HG02973 (cell line): ENCODE data around the gene PSRC1.
"Not testable (repeated sequence)": the region's sequence is repeated elsewhere in the genome, so short reads cannot be mapped to it uniquely, and the experiment has no call there.

ENCODE experiments used
- ATAC-seq: cut with Tn5 transposase; IDR thresholded peaks from one replicate; pipeline ENCODE4 v1.9.1; 2021; ENCODE audit warnings: moderate library complexity; ENCODE audit not compliant: unreplicated experiment

PSRC1 gene

DNA sequence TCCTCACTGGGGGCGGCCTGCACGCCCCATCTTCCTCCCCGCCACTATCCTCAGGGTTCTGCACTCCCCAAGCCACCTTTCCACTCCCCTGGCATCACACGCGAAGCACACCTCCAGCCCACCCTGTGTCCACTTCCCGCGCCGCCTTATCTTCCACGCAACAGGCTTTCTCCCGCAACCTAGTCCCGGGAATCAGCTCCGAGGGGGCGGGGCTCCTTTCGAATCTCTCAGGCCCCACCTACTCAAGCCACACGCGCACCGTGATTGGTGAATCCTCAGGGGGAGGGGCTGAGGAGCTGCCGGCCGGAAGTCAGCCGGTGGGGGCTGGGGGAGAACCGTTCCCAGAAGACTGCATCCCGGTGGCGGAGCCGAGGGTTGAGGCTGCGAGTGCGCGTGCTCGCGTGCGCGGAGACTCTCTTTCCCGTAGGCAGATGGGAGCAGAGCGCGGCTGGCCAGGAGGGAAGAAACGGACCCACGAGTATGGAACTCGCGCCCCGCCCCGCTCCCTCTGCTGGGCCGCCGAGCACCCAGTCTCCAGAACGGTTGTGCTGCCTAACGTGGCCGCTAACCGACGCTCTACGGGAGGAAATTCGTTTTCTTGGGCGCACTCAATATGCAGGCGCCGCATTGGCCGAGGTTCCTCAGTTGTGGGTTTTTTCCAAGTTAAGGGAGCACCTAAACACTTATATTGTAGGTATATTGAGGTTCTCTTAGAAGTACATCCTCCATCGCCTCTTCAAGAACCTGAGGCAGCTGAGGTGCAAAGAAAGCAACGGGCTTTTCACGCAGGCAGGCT, at the start of gene PSRC1:
Gene PSRC1, minus strand, starts transcription at position 194 of the 796 bp plus-strand sequence.
- ATAC-seq = peak; percentile 89

DNA sequence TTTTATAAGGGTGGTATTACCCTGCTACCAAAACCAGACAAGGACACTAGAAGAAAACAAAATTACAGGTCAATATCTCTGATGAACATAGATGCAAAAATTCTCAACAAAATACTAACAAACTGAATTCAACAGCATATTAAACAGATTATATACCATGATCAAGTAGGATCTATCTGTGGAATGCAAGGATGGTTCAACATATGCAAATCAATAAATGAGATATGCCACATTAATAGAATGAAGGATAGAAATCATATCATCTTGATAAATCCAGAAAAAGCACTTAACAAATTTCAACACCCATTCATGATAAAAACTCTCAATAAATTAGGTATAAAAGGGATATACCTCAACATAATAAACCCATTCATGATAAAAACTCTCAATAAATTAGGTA, 48.2 kb upstream of the PSRC1 start:
- no peak for ATAC-seq

DNA sequence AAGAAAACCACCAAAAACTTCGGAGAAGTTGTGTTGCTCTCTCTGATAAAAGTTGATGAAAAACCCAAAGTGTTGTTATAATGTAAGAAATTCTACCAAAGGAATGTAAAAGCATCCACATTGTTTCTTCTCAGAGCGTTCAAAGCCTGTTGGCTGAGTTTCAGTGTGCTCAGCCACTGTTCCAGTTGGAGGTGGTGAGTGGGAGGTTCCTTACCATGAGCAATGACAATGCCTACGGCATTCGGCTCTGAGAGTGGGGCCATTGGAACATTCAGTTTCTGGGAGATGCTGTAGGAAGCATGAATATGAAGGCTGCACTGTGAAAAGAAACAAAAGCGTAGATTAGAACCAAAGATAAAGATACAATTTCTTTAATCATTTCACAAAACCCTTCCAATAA, 44.3 kb upstream of the PSRC1 start:
- ATAC-seq = no peak

DNA sequence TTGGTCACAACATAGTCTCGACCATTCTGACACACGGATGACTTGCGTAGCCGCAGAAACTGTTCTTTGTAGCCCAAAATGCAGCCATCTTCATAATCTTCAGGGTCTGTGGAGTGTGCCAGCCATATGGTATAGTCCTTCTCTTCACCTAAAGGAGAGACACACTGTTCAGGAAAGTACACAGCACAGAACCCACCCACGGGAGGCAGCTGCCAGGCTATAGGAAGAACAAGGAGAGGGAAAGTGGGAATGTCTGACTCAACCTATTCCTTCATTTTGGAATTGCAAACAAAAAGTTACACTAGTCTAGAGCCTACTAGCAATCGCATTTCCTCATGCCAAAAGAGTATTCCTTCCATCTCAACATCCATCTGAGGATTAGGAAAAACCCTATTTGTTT, 40.0 kb upstream of the PSRC1 start:
- no peak for ATAC-seq

DNA sequence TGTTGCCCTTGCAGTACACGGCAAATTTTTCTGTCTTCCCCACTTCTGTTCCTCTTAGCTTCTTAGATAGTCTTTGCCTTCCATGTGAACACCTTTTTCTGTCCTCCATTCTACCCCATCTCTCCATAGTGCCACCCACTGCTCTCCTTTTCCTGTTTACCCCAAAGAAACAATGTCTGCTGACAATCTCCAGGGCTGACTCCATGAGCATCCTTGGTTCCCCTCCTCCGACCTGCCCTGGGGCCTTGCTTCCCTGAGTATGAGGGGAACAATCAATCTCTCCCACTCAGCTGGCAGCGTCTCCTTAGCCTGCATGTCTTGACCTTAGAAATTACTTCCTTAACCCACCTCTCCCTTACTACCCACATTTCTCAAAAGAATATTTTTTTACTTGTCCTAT, 36.2 kb upstream of the PSRC1 start:
- ATAC-seq = no peak

DNA sequence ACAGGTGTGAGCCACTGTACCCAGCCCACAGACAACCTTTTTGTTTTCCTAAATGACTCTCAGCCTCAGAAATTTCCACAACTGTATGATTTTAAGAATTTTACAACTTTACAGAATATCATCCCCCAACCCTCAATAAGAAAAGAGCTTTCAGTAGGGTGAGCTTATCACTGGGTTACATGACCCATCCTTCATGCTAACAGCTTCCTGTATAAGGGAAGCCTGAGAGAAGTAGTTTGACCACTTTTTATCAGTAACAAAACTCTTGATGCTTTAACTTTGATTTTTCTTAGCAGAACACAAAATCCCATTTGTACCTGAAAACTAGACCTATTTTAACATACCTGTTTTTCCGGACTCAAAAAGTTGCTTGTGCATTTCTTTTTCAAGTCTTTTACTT, 33.6 kb upstream of the PSRC1 start:
- ATAC-seq = no peak

DNA sequence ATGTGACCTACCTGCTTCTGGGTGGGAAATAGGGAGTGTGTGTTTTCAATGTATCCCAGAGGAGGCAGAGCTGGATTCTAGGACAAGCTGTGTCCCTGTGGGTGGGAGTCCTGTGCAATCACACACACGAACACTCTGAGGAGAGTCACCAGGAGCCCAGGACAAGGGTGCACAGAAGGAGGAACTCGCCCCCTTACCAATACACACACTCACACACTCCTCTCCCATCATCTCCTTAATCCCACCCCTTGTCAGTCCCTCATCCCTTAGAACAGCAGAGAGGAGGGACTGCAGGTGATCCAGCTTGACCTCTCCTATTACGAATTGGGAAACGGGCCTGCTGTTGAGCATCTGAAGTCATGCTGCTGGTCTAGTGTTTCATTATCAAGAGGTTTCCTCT, 32.3 kb upstream of the PSRC1 start:
- ATAC-seq = no peak

DNA sequence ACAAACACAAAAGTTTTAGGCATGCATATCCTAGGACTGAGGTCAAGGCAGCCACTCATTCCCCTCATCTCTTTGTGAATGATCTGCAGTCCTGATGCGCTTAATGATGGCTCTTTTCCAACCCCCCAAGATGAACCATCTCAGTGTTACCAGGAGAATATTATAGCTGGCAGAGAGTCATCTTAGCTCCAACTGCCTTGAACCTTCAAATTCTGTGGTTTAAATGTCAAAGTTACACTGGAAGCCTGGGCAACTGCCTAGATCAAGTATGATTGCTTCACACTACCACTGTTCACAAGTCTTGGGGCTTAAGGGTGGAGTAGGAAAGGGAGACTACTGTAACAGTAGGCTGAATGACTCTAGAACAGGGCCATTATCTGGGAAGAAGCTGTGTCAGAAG, 31.9 kb upstream of the PSRC1 start:
- ATAC-seq = no peak

DNA sequence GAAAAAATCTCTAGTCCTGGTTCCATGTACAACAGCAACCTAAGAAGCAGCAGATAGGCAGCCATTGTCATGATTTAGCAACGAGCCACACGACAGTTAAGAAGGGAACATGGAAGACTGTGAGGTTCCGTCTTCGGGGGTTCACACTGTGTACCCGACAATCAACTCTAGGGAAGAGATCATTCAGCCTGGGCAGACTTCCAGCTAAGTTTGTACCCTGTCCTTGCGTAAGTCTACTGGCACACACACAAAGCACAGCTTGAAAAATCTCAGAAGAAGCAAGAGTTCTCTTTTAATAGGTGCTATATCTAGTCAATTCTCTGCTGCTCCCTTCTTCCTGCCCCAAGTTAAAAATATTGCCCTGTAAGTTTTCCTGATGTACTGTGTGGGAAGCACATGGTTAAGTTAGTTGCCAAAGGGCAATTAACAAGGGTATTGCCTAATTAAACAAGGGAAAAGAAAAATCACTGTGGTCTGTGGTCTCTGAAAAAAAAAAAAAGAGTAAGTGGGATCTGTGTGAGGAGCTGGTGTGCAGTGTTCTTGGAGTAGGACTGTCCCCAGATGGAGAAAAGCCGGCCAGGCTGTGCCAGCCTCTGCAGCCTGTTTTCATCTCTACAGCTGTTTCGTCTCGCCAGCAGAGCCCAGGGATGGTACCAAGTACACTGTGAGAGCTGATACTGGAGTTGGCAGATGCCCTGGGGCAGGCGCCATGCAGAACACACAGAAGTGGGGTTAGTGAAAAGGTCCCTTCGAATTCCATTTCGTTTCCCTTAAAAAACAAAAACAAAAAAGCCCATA, 30.2 kb upstream of the PSRC1 start:
- ATAC-seq = no peak

DNA sequence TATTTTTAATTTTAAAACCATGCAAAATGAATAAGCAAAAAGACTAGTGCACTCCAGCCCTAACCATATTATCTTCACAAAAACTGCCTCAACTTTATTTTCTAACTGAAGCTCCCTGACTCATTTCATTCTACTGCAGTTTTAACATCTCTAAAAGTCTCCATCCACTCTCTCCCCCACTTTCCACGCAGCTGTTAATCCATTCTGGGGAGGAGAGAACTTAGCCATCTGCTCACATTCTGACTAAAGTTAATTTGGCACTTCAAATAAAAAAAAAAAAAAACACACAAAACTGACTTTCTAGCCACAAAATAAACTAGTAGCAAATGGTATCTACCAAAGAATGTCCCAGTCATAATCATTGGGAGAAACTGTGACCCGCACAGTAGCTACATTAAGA, 29.3 kb upstream of the PSRC1 start:
- ATAC-seq = no peak

DNA sequence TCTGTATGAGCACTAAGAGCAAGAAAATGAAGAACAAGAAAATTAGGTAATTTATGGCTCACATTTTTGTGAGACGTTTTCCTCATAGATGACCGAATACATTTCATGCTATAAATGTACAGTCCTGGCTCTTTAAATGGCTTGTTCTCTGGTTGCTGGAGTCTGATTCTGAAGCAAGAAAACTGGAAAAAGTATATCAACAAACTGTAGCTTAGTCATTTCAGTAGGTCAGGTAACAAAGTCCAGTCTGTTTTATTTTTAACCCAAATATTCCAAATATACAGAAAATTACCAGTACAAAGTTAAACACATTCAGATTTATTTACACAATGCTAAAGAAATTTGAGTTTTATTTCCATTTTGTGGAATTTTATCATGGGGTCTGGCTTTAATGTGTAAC, 26.4 kb upstream of the PSRC1 start:
- ATAC-seq = no peak

DNA sequence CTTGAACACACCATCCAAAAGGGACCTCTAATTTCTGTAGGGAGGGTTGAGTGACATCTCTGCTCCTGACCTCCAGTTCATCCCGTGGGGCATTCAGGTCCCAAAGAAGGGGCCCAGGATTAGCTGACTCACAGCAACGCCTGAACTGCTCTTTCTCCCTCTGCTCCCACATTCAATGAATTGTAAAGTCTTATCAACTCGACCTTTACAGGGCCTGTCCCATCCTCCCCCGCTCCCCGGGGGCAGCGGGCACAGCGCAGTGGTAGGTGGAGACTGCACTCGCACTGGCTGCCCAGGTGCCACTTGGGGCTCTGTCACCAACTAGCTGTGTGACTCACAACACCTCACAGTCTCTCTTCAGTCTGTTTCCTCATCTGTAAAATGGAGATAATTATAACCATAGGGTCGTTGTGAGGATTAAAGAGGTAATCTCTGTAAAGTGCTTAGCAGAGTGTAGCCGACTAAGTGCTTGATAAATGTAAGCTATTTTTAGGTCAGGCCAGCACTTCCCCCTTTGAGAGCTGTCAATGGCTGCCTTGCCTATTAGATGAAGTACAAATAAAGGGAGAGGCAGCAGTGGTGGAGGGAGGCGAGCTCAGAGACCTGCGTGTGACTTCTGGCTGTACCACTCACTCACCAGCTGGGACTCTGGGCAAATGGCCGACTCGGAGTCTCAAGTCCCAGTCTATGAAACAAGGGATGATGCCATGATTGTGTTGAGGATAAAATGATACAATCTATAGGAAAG, 24.5 kb upstream of the PSRC1 start:
- no peak for ATAC-seq

DNA sequence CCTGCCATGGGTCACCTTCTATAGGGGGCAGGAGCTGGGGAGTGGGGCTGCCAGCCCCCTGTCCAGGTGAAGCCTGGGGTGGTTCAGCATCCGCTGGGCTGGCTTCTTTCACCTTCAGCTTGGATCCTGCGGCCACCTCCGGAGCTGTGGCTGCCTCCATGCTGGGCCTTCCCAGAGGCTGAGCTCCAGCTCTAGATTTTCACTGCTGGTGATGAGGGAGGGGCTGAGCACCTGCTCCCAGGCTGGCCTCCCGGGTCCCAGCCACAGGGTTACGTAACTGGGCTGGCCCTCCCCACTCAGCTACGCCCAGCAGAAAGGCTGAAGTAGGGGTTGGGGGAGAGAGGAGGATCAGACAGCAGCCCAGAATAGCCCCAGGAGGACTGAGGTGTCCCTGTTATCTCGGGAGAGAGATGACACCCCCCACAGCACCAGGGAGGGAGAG, 23.9 kb upstream of the PSRC1 start, which contains the start of gene MYBPHL:
Gene MYBPHL, minus strand, starts transcription at position 180 of the 442 bp plus-strand sequence. Its CDS starts 20 bp downstream, at position 160.
- ATAC-seq = no peak

DNA sequence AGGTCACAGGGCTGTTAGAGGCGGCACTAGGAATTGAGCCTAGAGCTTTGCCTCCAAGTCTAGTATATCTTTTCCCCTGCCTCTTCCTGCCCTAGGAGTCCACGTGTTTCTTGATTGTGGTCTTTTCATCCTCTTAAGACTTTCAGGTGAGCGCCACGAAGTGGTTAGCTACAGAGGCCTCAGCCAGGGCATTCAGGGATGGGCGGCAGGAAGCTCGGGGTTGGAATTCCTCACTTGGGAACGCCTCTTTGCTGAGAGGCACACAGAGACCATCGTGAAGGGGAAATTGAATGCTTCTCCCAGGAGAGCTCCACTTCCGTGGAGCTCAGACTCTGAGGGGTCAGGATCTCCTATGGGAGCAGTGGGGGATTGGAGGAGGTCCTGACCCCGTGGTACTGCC, 23.0 kb upstream of the PSRC1 start:
- ATAC-seq = not testable (repeated sequence)

DNA sequence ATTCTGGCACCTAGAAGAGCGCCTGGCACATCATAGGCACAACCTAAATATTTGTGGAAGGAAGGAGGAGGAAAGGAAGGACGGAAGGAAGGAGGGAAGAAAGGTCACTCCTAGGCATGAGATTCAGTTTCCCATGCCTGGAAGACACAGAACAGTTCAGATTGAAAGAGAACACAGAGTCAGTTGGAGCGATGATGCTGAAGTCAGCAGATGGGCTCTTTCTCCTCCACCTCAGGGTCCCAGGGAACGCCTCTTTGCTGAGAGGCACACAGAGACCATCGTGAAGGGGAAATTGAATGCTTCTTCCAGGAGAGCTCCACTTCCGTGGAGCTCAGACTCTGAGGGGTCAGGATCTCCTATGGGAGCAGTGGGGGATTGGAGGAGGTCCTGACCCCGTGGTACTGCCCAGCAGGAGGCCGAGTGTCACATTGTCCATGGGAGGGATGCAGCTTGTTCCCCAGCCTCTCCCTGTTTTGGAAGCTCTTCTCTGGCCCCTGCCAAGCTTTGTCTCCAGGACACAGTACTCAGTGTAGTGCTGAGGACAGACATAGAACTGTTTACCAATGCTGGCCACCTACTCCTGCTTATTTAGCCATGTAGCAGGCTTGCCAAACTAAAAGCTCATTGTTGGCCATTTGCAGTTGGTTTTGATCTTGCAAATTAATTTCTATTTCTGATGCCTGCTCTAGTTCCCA, 21.4 kb upstream of the PSRC1 start:
- no peak for ATAC-seq

DNA sequence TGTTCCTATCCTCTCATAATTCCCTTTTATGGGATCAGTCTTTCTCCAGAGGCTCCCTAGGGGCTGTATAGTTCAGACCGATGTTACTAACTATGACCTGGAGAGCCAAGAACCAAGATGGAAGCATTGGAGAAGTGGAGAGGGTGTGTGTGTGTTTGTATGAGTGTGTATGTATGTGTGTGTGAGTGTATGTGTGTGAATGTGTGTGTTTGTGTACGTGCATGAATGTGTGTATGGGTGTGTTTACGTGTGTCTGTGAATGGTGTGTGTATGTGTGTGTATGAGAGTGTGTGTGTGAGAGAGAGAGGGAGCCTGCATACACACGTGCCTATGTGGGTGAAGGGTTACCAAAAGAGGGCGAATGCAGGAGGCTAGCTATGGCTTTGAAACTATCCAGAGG, 18.9 kb upstream of the PSRC1 start:
- no peak for ATAC-seq

DNA sequence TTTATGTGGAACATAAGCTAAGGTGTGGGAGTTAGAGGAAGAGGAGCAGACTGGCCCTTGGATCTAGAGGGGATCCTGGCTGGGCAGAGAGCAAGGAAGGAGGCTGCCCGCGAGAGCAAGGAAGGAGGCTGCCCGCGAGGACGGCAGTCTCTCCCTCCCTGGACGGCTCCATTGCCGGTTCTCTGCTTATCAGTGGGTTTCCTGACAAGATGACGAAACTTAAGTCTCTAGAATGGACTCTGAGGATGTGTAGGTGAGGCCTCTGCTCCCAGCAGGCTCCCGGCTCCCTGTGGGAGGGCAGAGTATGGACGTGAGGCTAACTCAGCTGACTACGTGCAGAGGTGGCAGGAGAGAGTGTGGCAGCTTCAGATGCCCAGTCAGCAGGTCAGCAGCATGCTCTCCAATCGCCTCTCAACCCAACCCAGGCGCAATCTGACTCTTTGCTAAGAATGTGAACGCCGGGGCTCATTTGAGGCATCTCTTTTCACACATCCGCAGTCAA, 17.8 kb upstream of the PSRC1 start:
- ATAC-seq = no peak

DNA sequence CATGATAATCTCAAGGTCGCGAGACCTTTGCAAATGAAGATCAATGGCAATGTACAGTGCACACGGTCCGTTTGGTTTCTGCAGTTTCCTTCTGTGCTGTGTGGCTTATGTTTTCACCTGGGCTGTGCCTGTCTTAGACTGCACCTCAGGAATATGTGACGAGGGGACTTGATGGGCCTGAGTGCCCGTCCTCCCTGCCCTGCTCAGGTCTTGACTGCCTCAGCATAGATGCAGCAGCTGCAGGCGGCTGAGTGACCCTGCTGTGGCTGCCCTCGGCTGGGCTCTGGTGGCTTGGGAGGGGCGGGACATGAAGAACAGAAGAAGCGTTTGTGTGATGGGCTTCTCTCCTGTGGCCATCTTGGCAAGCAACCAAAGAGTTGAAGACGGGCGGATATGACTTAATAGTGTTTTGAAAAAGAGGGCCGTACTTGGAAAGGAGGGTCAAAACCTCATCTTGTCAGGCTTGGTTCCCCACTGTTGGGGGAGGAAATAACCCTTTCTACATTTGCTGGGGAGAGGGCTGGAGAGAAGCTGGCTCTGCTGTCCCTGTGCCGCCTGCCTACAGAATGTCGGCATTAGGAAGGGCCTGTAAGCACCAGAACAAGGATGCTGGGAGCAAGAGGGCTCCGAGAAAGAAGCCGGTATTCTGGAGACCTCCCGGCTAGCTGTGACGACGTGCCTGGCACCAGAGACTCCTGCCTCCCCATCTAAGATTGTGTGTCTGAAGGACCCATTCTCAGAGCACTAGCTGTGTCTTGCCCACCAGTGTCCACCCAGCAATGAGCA, 16.8 kb upstream of the PSRC1 start:
- no peak for ATAC-seq

DNA sequence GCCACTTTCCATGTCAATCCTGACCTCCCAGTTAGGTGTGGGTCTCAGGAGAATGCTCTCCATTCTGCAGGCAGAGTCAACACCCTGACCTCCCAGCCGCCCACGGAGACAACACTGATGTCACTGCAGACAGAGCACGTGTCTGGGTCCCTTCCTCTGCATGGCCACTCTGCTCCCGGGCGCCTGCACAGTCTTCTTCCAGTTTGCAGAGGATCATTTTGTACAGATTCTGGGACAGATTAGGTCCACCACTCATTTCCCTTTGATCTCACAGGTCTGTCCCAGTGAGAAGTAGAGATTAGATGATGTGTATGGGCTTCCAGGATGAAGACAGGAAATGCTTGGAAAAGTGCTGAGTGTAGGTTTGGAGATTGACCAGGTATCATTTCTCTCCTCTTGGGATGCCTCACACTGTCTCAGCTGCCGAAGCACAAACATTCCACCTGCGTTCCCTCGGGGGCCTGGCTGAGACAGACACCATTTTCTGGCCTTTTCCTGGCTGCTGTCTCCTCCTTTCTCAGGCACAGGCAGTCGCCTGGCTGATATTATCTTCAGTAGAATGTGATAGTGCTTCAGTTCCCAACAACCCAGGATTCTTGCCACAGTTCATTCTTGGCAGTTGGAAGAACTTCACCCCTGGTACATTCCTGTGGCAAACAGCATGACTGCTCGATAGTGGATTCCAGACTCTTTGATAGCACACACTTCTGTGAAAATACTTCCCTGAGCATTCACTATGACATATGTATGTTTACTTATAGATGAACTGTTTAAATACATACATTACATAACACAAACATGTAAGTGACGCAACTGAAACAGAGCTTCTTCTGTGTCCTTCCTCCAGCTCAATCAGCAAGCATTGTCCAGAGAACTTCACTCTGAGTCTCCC, 16.0 kb upstream of the PSRC1 start:
- no peak for ATAC-seq
